VCaP (cell line): ENCODE measurements around the gene STX17.
"Not testable (repeated sequence)": the region's sequence is repeated elsewhere in the genome, so short reads cannot be mapped to it uniquely, and the experiment has no call there.

Experiments used
- H3K27ac ChIP-seq: fragments of 450-650 bp; 2 replicates; pipeline ENCODE4 v1.5.1; 2017
- CTCF ChIP-seq: fragments of 450-650 bp; conservative IDR thresholded peaks from 2 replicates; pipeline ENCODE4 v1.5.1; 2017; ENCODE audit warnings: mild to moderate bottlenecking, moderate library complexity

STX17 gene

GRCh38 chr9:99906403-99907207 is at the start of gene STX17:
TSS of gene STX17 (plus strand) at chr9:99906654. CDS start at chr9:99915240, 8,586 bp downstream.
- H3K27ac ChIP-seq, result peak within 1 kb of the TSS; percentile 95
- TF ChIP-seq CTCF, result peak; percentile 17; the same call in 1 of the 2 replicates

GRCh38 chr9:99857576-99857975 is 48.9 kb upstream of the STX17 start:
- H3K27ac ChIP-seq, result not testable (repeated sequence)

GRCh38 chr9:99858087-99858486 is 48.4 kb upstream of the STX17 start:
- H3K27ac ChIP-seq, result no peak overlapping the region
- no peak for TF ChIP-seq CTCF

- H3K27ac ChIP-seq, result no peak overlapping the region
- TF ChIP-seq CTCF, result no peak
Observed at GRCh38 chr9:99859243-99859980, 47.0 kb upstream of the STX17 start.

GRCh38 chr9:99860266-99860665 is 46.2 kb upstream of the STX17 start:
- H3K27ac ChIP-seq, result no peak overlapping the region
- TF ChIP-seq CTCF, result no peak

- no peak overlapping the region for H3K27ac ChIP-seq
- TF ChIP-seq CTCF, result no peak
Observed at GRCh38 chr9:99863955-99864354, 42.5 kb upstream of the STX17 start.

- no peak for TF ChIP-seq CTCF
- H3K27ac ChIP-seq, result no peak overlapping the region
Observed at GRCh38 chr9:99866398-99866797, 40.1 kb upstream of the STX17 start.

GRCh38 chr9:99867536-99867935 is 38.9 kb upstream of the STX17 start:
- no peak for TF ChIP-seq CTCF
- H3K27ac ChIP-seq, result no peak overlapping the region
